ENCODE measurements around the gene C17orf113.
"Not testable (repeated sequence)": the region's sequence is repeated elsewhere in the genome, so short reads cannot be mapped to it uniquely, and the experiment has no call there.

C17orf113 gene

DNA sequence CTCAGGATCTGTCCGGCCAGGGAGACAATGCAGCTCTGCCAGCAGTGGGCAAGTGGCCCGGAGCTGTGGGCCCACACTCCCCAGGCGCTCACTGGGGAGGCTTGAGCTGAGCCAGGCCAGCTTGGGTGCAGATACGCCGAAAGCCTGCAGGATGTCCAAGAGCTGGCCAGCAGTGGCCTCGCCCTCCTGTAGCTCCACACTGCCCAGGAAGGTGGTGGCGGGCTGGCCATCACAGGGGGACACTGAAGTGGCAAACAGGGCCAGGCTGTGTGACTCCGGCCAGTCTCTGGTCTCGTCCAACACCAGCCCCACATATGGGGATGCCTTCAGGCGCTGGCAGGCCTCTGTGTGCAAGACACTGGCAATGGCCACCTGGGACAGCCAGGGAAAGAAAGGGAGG, 9.6 kb downstream of the C17orf113 start:
- Mint-ChIP-seq H3K4me3 (no peak overlapping the region), H3K27ac (no peak overlapping the region), H3K4me1 (ENCODE audit: low read depth) (no peaks in the 10 kb centered on the region), H3K27me3 (ENCODE audit: low read depth) (peaks cover 2% of the 10 kb centered on the region), H3K36me3 (ENCODE audit: low read depth) (no peaks in the 10 kb centered on the region), H3K9me3 (no peaks in the 10 kb centered on the region)
- DNase-seq (ENCODE audit: low spot score) = no peak

DNA sequence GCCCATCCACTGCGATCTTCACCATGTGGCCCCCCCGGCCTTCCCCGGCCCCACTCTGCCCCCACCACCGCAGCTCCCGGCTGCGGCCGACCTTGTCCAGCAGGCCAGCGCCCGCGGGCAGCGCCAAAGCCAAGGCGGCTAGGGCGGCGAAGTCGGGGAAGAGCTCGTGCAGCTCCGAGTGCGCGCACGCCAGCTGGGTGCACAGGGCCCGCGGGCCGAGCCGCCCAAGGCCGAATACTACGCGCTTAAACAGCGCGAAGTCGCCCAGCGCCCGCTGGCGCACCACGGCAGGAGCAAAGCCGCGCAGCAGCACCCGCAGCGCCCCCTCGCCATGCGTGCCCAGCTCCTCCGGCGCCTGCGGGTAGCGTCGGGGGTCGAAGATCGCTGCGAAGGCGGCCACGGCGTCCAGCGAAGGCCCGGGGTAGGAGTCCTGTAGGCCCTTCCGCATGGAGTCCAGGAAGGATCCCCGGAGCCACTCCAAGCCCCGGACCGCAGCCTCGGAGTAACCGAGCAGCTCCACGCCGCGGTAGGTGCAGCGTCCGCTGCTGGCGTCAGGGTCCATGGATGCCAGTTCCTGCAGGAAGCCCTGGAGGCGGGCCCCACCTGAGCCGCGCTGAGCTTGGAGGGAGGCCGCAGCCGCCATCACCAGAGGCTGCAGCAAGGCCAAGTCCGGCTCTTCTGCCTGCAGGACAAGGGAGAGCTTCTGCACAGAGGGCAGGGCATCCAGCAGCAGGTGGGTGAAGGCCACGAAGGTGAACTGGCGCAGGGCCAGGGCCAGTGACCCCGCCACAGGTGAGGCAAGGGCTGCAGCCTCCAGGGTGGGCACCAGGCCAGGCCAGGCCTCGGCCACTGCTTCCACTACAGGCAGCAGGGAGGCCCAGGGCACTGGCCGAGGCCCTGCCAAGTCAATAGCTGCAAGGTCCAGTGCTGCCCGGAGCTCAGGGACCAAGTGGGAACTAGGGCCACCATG, 10.3 kb downstream of the C17orf113 start:
- Mint-ChIP-seq H3K27ac (no peak overlapping the region), H3K9me3 (no peaks in the 10 kb centered on the region), H3K36me3 (ENCODE audit: low read depth) (no peaks in the 10 kb centered on the region), H3K4me1 (ENCODE audit: low read depth) (no peaks in the 10 kb centered on the region), H3K4me3 (no peak overlapping the region), H3K27me3 (ENCODE audit: low read depth) (peaks cover 2% of the 10 kb centered on the region)
- DNase-seq (ENCODE audit: low spot score) = no peak

DNA sequence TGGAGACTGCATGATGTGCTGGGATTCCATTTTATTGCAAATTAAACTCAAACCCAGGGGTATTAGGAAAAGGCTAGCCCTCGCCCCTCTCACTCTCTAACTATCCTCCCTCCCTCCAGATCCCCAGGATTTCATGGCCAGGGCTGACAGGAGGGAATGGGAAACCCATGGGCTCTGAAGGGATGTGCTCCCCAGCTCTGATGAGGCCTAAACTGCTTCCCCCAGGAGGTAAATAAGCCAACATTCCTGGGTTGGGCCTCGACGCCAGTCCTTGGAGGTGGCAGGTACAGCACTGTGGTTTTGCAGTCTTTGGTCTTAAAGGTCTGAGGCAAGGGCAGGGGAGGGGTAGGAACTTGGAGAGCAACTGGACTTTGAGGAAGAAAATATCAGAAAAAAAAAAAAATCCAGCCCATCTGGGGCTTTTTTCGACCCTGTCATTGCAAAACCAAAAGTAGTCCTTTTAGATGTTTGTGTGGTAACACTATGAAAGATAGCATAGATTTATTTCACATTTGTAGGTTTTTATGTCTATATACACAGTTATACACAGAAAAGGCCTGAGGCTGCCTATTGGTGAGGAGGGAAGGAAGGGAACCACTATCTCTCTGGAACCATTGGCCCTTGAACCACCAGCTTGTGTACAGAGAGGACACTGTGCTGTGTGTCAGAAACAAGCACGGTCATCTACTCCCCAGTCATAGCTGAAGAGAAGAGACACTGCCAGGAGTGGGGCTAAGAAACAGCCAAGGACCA, 12.0 kb downstream of the C17orf113 start:
- peaks cover 7% of the 10 kb centered on the region for H3K4me1 Mint-ChIP-seq (ENCODE audit: low read depth)
- no peak overlapping the region for H3K4me3 Mint-ChIP-seq
- no peaks in the 10 kb centered on the region for H3K36me3 Mint-ChIP-seq (ENCODE audit: low read depth)
- H3K27ac Mint-ChIP-seq = no peak overlapping the region
- peaks cover 4% of the 10 kb centered on the region for H3K27me3 Mint-ChIP-seq (ENCODE audit: low read depth)
- DNase-seq (ENCODE audit: low spot score) = no peak
- H3K9me3 Mint-ChIP-seq = no peaks in the 10 kb centered on the region

DNA sequence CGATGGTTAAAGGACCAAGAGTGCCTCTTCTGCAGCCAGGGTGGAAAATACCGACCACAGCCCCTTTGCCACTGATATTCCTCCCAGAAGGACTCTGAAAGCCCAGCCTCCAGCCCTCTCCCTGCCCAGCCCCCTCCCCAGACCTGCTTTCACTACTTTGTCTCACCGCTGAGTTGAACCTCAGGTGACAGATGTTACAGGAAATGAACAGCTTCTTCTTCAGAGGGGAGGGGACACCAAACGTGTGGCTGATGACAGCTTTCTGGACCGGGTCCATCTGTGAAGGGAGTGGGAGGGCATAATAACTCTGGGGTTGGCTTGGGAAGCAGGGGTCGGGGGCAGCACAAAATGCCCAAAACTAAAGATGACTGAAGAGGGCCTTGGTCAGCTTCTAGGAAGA, 16.3 kb downstream of the C17orf113 start:
- Mint-ChIP-seq H3K27ac (no peak overlapping the region), H3K4me3 (no peak overlapping the region), H3K9me3 (no peaks in the 10 kb centered on the region)

DNA sequence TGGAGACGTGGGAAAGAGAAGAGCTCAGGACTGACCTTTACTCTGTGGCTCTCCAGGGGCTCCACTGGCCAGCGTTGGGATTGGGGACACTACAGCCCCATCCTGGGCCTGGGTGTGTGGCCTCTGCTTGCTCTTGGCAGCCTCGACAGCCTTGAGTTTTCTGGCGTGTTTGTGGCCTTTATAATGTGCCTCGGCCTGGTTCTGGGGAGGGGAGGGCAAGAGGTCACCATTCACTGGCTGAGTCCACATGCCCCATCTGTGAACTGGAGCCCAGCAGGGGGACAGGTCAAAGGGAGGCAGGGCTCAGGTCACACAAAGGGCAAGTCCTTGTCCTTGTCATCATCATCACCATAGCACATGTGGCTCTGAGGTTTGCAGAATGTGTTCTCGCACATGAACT, 18.8 kb downstream of the C17orf113 start:
- no peaks in the 10 kb centered on the region for H3K9me3 Mint-ChIP-seq
- no peak for DNase-seq (ENCODE audit: low spot score)
- H3K27ac Mint-ChIP-seq = no peak overlapping the region
- peaks cover 2% of the 10 kb centered on the region for H3K27me3 Mint-ChIP-seq (ENCODE audit: low read depth)
- no peak overlapping the region for H3K4me3 Mint-ChIP-seq
- H3K36me3 Mint-ChIP-seq (ENCODE audit: low read depth) = no peaks in the 10 kb centered on the region
- H3K4me1 Mint-ChIP-seq (ENCODE audit: low read depth) = peaks cover 7% of the 10 kb centered on the region

More for the DNA sequence above, 16.3 kb downstream of the C17orf113 start:
- Mint-ChIP-seq H3K36me3 (ENCODE audit: low read depth) (no peaks in the 10 kb centered on the region), H3K27me3 (ENCODE audit: low read depth) (peaks cover 4% of the 10 kb centered on the region), H3K4me1 (ENCODE audit: low read depth) (peaks cover 7% of the 10 kb centered on the region)
- DNase-seq (ENCODE audit: low spot score) = no peak

DNA sequence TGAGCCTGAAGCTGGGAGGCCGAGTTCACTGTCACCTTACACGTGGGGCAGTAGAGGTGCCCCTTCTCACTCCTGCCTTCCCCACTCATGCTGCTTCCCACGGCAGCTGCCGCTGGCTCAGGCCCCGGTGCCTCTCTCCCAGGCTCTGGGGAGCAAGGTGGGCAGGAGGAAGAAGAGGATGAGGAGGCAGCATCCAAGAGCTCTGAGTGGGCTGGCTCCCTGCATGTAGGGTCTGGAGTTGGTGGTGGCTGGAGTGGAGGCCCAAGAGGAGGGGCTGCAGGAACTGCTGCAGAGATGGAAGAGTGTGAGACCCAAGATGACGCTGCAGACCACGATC, 21.6 kb downstream of the C17orf113 start:
- no peak for DNase-seq (ENCODE audit: low spot score)
- H3K27ac Mint-ChIP-seq = no peak overlapping the region
- H3K27me3 Mint-ChIP-seq (ENCODE audit: low read depth) = no peaks in the 10 kb centered on the region
- no peak overlapping the region for H3K4me3 Mint-ChIP-seq
- peaks cover 3% of the 10 kb centered on the region for H3K36me3 Mint-ChIP-seq (ENCODE audit: low read depth)
- H3K4me1 Mint-ChIP-seq (ENCODE audit: low read depth) = peaks cover 6% of the 10 kb centered on the region
- no peaks in the 10 kb centered on the region for H3K9me3 Mint-ChIP-seq

DNA sequence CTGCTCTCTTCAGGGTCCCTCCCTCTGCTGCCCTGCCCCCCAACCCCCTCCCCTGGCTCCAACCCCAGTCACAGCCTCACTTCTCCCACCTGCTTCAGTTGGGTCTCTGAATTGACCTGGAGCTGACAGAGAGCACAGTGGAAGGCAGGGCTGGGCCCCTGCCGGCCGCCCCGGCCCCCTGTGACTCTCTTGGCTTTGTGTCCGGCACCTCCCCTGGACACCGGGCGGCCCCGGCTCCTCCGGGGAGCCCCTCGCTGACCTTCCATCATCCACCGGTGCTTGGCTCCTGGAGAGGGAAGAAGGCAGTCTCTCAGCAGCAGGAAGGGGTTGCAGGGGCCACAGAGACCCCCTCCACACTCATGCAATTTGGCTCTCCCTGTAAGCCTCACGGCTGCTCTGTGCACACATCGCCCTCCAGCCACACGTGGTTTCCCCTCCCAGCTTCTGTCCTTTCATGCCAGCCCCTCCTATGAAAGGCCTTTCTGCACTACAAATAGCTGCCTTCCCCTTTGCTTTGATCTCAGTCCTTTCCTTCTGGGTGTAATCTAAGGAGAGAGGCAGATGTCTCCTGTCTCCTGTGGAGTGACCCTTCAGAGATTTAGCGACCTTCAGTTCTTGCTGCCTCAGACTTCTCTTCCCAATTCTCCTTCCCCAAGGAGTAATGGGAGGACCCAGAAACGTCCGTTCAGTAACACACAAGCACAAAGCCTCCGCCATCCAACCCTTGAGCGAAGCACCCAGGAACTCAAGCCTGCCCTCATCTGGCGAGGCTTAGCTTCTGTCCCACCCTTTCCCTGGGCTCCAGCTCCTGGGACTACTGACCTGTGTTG, 22.2 kb downstream of the C17orf113 start:
- DNase-seq (ENCODE audit: low spot score) = no peak
- H3K27me3 Mint-ChIP-seq (ENCODE audit: low read depth) = no peaks in the 10 kb centered on the region
- no peak overlapping the region for H3K27ac Mint-ChIP-seq
- H3K4me1 Mint-ChIP-seq (ENCODE audit: low read depth) = peaks cover 4% of the 10 kb centered on the region
- H3K4me3 Mint-ChIP-seq = no peak overlapping the region
- no peaks in the 10 kb centered on the region for H3K9me3 Mint-ChIP-seq
- peaks cover 3% of the 10 kb centered on the region for H3K36me3 Mint-ChIP-seq (ENCODE audit: low read depth)

DNA sequence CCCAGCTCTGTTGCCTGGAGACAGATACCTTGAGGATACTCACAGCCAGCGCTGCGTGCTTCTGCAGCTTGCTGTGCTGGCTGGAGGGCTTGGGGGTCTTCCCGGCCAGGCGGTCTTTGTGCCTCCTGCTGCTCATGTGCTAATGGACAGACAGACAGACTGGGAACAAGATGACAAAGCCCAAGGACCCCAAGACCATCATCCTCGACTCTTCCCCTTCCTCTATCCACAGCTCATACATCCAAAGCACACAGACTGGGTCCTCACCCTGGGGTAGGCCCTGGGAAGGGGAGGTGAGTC, 22.9 kb downstream of the C17orf113 start:
- H3K27me3 Mint-ChIP-seq (ENCODE audit: low read depth) = no peaks in the 10 kb centered on the region
- no peak overlapping the region for H3K4me3 Mint-ChIP-seq
- H3K27ac Mint-ChIP-seq = no peak overlapping the region
- H3K9me3 Mint-ChIP-seq = no peaks in the 10 kb centered on the region
- no peak for DNase-seq (ENCODE audit: low spot score)
- H3K4me1 Mint-ChIP-seq (ENCODE audit: low read depth) = peaks cover 4% of the 10 kb centered on the region
- H3K36me3 Mint-ChIP-seq (ENCODE audit: low read depth) = peaks cover 5% of the 10 kb centered on the region

DNA sequence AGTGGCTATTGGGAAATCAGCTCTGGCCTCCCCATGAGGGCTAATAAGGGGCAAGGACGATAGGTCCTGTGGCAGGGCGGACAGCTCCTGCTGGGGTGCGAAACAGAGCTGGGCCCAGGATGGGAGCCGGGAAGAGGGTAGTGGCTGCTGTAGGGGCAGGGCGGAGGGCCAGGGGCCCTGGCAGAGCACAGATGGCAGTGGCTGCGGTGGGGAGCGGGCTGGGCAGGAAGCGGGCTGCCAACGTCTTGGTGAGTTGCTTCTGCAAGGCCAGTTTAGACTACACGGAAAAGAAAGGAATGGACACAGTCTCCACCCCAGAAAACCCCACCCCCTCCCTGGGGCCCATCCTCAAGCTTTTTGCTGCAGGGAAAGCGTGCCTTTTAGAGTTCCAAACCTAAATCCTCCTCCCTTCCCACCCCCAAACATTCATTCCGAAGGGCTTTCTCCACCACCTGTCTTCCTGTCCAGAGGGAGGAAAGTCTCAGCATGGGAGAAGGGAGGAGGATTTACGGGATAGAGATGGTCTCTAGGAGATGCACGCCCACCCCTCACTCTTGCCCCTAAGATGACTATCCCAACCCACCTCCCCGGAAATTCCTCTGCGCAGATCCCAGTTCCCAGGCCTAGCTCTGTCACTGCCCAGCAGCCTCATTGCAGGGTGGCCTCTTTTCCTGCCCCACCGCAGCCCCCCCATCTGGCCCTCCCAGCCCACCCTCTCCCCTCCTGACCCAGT, 23.4 kb downstream of the C17orf113 start:
- no peak overlapping the region for H3K27ac Mint-ChIP-seq
- H3K36me3 Mint-ChIP-seq (ENCODE audit: low read depth) = peaks cover 9% of the 10 kb centered on the region
- no peak overlapping the region for H3K4me3 Mint-ChIP-seq
- no peaks in the 10 kb centered on the region for H3K27me3 Mint-ChIP-seq (ENCODE audit: low read depth)
- no peak for DNase-seq (ENCODE audit: low spot score)
- peaks cover 4% of the 10 kb centered on the region for H3K4me1 Mint-ChIP-seq (ENCODE audit: low read depth)
- H3K9me3 Mint-ChIP-seq = no peaks in the 10 kb centered on the region

DNA sequence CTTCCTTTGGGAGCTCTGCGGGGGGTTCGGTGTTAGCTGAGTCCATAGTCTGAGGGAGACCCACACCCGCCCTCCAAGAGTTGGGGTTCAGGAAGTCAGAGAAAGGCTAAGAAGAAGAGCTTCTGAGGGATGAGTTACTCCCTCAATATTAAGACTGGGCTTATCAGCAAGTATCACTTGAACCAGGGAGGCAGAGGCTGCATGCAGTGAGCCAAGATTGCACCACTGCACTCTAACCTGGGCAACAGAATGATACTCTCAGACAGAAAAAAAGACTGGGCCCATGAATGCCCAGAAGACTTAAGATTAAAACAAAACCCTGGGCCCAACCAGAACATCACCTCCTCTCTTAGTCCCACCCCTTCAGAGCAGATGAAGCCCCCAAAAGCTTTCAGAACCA, 24.5 kb downstream of the C17orf113 start:
- no peak overlapping the region for H3K4me3 Mint-ChIP-seq
- H3K27ac Mint-ChIP-seq = peak overlapping the region; percentile 50
- no peaks in the 10 kb centered on the region for H3K27me3 Mint-ChIP-seq (ENCODE audit: low read depth)
- no peak for DNase-seq (ENCODE audit: low spot score)
- H3K4me1 Mint-ChIP-seq (ENCODE audit: low read depth) = peaks cover 11% of the 10 kb centered on the region
- peaks cover 9% of the 10 kb centered on the region for H3K36me3 Mint-ChIP-seq (ENCODE audit: low read depth)
- H3K9me3 Mint-ChIP-seq = no peaks in the 10 kb centered on the region

DNA sequence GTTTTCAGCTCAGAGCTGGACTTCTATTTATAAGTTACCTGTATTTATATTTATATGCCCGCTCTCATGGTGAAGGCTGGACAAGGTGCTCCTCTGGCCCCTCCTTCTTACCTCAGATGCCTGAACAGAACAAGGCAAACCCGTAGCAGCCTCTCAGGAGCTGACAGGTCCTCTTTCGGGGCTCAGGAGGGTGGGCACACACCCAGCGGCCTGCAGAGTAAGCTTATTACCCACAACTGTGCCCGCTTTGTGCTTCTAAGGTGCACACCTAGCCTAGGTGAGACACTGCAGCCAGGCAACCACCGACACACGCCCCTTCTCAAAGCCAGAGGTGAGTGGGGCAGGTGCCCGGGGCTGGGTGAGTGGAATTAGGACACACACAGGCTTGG, 25.2 kb downstream of the C17orf113 start:
- DNase-seq (ENCODE audit: low spot score) = no peak
- H3K27ac Mint-ChIP-seq = peak overlapping the region; percentile 33
- H3K9me3 Mint-ChIP-seq = no peaks in the 10 kb centered on the region
- peaks cover 9% of the 10 kb centered on the region for H3K36me3 Mint-ChIP-seq (ENCODE audit: low read depth)
- peaks cover 11% of the 10 kb centered on the region for H3K4me1 Mint-ChIP-seq (ENCODE audit: low read depth)
- H3K27me3 Mint-ChIP-seq (ENCODE audit: low read depth) = no peaks in the 10 kb centered on the region
- H3K4me3 Mint-ChIP-seq = no peak overlapping the region

DNA sequence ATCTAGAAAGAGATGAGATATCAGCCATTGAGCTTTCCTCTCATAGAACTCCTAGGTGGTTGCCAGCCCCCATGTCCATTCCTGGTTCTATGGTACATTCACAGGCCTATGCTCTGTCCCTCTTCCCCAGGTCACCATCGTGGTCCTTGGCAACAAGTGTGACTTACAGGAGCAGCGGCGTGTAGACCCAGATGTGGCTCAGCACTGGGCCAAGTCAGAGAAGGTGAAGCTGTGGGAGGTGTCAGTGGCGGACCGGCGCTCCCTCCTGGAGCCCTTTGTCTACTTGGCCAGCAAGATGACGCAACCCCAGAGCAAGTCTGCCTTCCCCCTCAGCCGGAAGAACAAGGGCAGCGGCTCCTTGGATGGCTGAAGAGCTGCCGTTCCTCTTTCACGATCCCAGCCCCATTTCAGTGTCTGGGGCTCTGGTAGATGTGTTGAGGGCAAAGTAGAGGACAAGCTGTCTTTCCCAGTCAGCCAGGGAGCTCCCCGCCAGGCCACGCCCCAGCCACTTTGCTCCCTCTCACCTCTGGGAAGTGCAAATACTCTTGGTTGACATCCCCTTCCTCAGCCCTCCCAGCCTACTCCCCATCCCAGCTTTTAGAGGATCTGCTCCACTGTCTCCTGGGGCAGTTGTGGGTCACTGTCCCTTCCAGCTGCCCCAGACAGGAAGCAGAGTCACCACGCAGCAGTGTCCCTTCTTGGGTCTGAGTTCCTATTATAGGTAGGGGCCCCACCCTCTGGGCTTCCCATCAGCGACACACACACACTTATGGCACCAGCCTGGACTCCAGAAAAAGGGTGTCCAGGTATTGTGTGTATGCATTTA, 26.7 kb downstream of the C17orf113 start:
- Mint-ChIP-seq H3K27me3 (ENCODE audit: low read depth) (no peaks in the 10 kb centered on the region), H3K4me1 (ENCODE audit: low read depth) (peaks cover 17% of the 10 kb centered on the region), H3K9me3 (peaks cover 4% of the 10 kb centered on the region), H3K27ac (no peak overlapping the region), H3K36me3 (ENCODE audit: low read depth) (peaks cover 10% of the 10 kb centered on the region), H3K4me3 (no peak overlapping the region)
- DNase-seq (ENCODE audit: low spot score) = no peak

DNA sequence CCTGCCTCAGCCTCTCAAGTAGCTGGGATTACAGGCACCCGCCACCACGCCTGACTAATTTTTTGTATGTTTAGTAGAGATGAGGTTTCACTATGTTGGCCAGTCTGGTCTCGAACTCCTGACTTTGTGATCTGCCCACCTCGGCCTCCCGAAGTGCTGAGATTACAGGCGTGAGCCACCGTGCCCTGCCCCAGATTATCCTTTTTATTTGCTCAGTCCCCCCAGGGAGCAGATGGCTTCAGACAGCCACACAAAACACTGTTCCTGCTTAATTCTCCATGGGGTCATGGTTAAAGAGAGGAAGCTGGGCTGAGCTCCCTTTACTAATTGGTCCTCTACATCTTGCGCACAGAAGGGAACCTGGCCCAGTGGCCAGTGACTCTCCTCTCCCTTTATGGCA, 29.6 kb downstream of the C17orf113 start:
- DNase-seq (ENCODE audit: low spot score); H3K27me3 Mint-ChIP-seq (ENCODE audit: low read depth); H3K9me3 Mint-ChIP-seq: not testable (repeated sequence)
- Mint-ChIP-seq H3K27ac (peak overlapping the region; percentile 34), H3K4me1 (ENCODE audit: low read depth) (peaks cover 29% of the 10 kb centered on the region), H3K4me3 (peak overlapping the region; percentile 96), H3K36me3 (ENCODE audit: low read depth) (peaks cover 18% of the 10 kb centered on the region)
